Fibroblast of lung (primary cell): ENCODE results near the gene MAP4K3. TPM values are rescaled to one million over a fixed set of nuclear protein-coding genes. Genes with fewer than 3 reads are reported as not detected.
"Not testable (repeated sequence)": the region's sequence is repeated elsewhere in the genome, so short reads cannot be mapped to it uniquely, and the experiment has no call there.

Source experiments
- DNase-seq, 2 donors: peaks; one replicate each; pipeline versions ENCODE4 v3.0.0 to v3.0.0-alpha.2; 2010; ENCODE audit warnings: low read depth in 2 of 2
- H2AFZ ChIP-seq: 2 replicates; pipeline ENCODE4 v1.5.1; 2012; ENCODE audit warnings: low read length, control low read depth, inconsistent platforms
- H3K27ac ChIP-seq: 2 replicates; pipeline ENCODE4 v1.5.1; 2011; ENCODE audit warnings: low read length, control low read depth; ENCODE audit not compliant: insufficient read depth
- H3K27me3 ChIP-seq: 2 replicates; pipeline ENCODE4 v1.5.1; 2011; ENCODE audit warnings: mild to moderate bottlenecking, low read length; ENCODE audit not compliant: control insufficient read depth, insufficient read depth
- H3K36me3 ChIP-seq: 2 replicates; pipeline ENCODE4 v1.5.1; 2011; ENCODE audit warnings: low read length; ENCODE audit not compliant: control insufficient read depth, insufficient read depth
- H3K4me1 ChIP-seq: 2 replicates; pipeline ENCODE4 v1.5.1; 2011; ENCODE audit warnings: low read length; ENCODE audit not compliant: control insufficient read depth, insufficient read depth; ENCODE audit errors: extremely low read depth
- H3K4me2 ChIP-seq: 2 replicates; pipeline ENCODE4 v1.5.1; 2011; ENCODE audit warnings: low read length, control low read depth; ENCODE audit not compliant: insufficient read depth; ENCODE audit errors: extremely low read depth
- H3K4me3 ChIP-seq, 4 experiments: fragments of 200-600 bp in 1 of 4; sonication (generic) in 1 of 4; replicated peaks in 1 of 4; 2 replicates each; pipeline ENCODE4 v1.5.1; 2011 to 2016; ENCODE audit warnings: low read length in 4 of 4, low read depth in 3 of 4, mild to moderate bottlenecking in 3 of 4, control low read depth in 2 of 4, inconsistent platforms in 1 of 4, mixed read lengths in 1 of 4; ENCODE audit not compliant: insufficient read depth in 1 of 4; ENCODE audit errors: control extremely low read depth in 1 of 4
- H3K79me2 ChIP-seq: 2 replicates; pipeline ENCODE4 v1.5.1; 2012; ENCODE audit warnings: mild to moderate bottlenecking, low read length, inconsistent platforms; ENCODE audit not compliant: control insufficient read depth, insufficient read depth
- H3K9ac ChIP-seq: 2 replicates; pipeline ENCODE4 v1.5.1; 2011; ENCODE audit warnings: mild to moderate bottlenecking, low read length, control low read depth; ENCODE audit not compliant: insufficient read depth
- H3K9me3 ChIP-seq: 2 replicates; pipeline ENCODE4 v1.5.1; 2012; ENCODE audit warnings: low read depth, low read length; ENCODE audit not compliant: control insufficient read depth, insufficient read depth
- H4K20me1 ChIP-seq: 2 replicates; pipeline ENCODE4 v1.5.1; 2011; ENCODE audit warnings: low read length; ENCODE audit not compliant: control insufficient read depth, insufficient read depth; ENCODE audit errors: extremely low read depth
- EZH2 ChIP-seq: IDR thresholded peaks from 2 replicates; pipeline ENCODE4 v1.5.1; 2012; ENCODE audit warnings: low read length, control low read depth, mild to moderate bottlenecking; ENCODE audit errors: missing control alignments
- polyA plus RNA-seq, 2 donors: library from polyadenylated mRNA; depleted of rRNA in 1 of 2; stranded (reverse) in 1 of 2; unstranded in 1 of 2; fragments of >200 nt; gene quantifications; 2 replicates each; pipeline ENCODE4 v1.2.1, GENCODE V29; 2011 to 2012; ENCODE audit warnings: missing spikeins in 1 of 2
- total RNA-seq: library from RNA; depleted of rRNA; stranded (reverse); fragments of >200 nt; gene quantifications from 2 replicates; pipeline ENCODE4 v1.2.1, GENCODE V29; 2014
- TF ChIP-seq, protein P1 (sequence below), 2 donors: IDR thresholded peaks in 1 of 2; conservative IDR thresholded peaks in 1 of 2; 1 replicate in 1 of 2; 2 replicates in 1 of 2; pipeline ENCODE4 v1.5.1; 2011 to 2012; ENCODE audit warnings: low read length in 2 of 2, control low read depth in 1 of 2, inconsistent platforms in 1 of 2, low read depth in 1 of 2, mild to moderate bottlenecking in 1 of 2

MAP4K3 gene
- total and polyA plus RNA-seq, 2 donors (not counting 1 experiment from before 2014, with no cell fraction given) = 40.8 to 75.7 TPM

DNA sequence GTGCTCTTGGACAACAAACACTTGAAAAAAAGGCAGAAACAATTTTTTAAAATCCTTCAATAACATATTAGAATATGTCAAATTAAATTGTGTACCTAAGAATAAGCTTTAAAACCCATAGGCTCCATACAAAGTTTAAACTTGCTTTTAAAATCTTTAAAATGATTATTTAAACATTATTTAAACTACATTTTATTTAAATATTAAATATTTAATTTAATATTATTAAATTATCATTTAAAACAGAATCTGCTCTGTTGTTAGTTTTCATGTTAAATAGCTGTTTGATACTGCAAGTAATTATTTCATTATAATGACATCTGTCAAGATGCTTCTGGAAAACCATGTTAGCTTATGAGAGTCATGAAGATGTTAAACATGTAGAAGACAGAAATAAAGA lies 75.6 kb downstream of the MAP4K3 start:
- H3K9me3 ChIP-seq = no peaks in the 10 kb centered on the region
- no peaks in the 10 kb centered on the region for H4K20me1 ChIP-seq
- H3K79me2 ChIP-seq = peaks cover 53% of the 10 kb centered on the region
- no peak overlapping the region for H3K4me3 ChIP-seq
- no peaks in the 10 kb centered on the region for H3K36me3 ChIP-seq
- no peak overlapping the region for H2AFZ ChIP-seq
- no peak overlapping the region for H3K27ac ChIP-seq
- H3K4me1 ChIP-seq = no peaks in the 10 kb centered on the region
- DNase-seq = no peak
- TF ChIP-seq, protein P1, sequence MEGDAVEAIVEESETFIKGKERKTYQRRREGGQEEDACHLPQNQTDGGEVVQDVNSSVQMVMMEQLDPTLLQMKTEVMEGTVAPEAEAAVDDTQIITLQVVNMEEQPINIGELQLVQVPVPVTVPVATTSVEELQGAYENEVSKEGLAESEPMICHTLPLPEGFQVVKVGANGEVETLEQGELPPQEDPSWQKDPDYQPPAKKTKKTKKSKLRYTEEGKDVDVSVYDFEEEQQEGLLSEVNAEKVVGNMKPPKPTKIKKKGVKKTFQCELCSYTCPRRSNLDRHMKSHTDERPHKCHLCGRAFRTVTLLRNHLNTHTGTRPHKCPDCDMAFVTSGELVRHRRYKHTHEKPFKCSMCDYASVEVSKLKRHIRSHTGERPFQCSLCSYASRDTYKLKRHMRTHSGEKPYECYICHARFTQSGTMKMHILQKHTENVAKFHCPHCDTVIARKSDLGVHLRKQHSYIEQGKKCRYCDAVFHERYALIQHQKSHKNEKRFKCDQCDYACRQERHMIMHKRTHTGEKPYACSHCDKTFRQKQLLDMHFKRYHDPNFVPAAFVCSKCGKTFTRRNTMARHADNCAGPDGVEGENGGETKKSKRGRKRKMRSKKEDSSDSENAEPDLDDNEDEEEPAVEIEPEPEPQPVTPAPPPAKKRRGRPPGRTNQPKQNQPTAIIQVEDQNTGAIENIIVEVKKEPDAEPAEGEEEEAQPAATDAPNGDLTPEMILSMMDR (conservative IDR thresholded peaks at IDR 0.05 in 1 of 2, IDR thresholded peaks at IDR 0.05 in 1 of 2; ENCODE audit: low read depth in 1 of 2, low read length in 2 of 2) = no peak
- TF ChIP-seq EZH2 = no peak
- no peak overlapping the region for H3K9ac ChIP-seq
- H3K27me3 ChIP-seq = no peaks in the 10 kb centered on the region
- no peak overlapping the region for H3K4me2 ChIP-seq

GRCh38 chr2:39360342-39360741 lies 76.7 kb downstream of the MAP4K3 start:
- H3K27me3 ChIP-seq, H3K36me3 ChIP-seq, H3K4me3 ChIP-seq, H3K27ac ChIP-seq, H3K4me1 ChIP-seq, DNase-seq, H4K20me1 ChIP-seq, H2AFZ ChIP-seq, H3K4me2 ChIP-seq, H3K9me3 ChIP-seq, H3K9ac ChIP-seq: not testable (repeated sequence)
- peaks cover 51% of the 10 kb centered on the region for H3K79me2 ChIP-seq

DNA sequence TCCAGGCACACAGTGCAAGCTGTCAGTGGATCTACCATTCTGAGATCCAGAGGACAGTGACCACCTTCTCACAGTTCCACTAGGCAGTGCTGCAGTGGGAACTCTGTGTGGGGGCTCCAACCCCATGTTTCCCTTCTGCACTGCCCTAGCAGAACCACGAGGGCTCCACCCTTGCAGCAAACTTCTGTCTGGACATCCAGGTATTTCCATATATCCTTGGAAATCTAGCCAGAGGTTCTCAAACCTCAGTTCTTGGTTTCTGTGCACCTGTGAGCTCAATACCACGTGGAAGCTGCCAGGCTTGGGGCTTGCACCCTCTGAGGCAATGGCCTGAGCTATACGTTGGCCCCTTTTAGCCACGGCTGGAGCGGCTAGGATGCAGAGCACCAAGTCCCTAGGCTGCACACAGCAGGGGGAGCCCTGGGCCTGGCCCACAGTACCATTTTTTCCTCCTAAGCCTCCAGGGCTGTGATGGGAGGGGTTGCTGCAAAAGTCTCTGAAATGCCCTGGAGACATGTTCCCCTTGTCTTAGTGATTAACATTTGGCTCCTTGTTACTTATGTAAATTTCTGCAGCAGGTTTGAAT lies 77.5 kb downstream of the MAP4K3 start:
- TF ChIP-seq, protein P1 (conservative IDR thresholded peaks at IDR 0.05 in 1 of 2, IDR thresholded peaks at IDR 0.05 in 1 of 2; ENCODE audit: low read depth in 1 of 2, low read length in 2 of 2) = no peak
- TF ChIP-seq EZH2 = no peak

More for the DNA sequence above, 77.5 kb downstream of the MAP4K3 start:
- H3K9ac ChIP-seq = no peak overlapping the region
- peaks cover 56% of the 10 kb centered on the region for H3K79me2 ChIP-seq
- H3K27ac ChIP-seq = no peak overlapping the region
- H3K4me3 ChIP-seq = no peak overlapping the region
- H3K4me1 ChIP-seq = no peaks in the 10 kb centered on the region
- no peaks in the 10 kb centered on the region for H3K27me3 ChIP-seq
- no peaks in the 10 kb centered on the region for H4K20me1 ChIP-seq
- H3K9me3 ChIP-seq = no peaks in the 10 kb centered on the region
- no peak overlapping the region for H3K4me2 ChIP-seq
- no peak for DNase-seq
- H3K36me3 ChIP-seq = no peaks in the 10 kb centered on the region
- H2AFZ ChIP-seq = no peak overlapping the region
